Testis (tissue), 3 donors: Measurements from ENCODE around the gene THAP10. TPM values are rescaled to one million over a fixed set of nuclear protein-coding genes. Genes with fewer than 3 reads are reported as not detected.

Source experiments
- DNase-seq: peaks from one replicate; pipeline ENCODE4 v3.0.0-alpha.2; 2019
- H3K27ac ChIP-seq, 2 donors: fragments of 200-600 bp; sonication (generic); one replicate each; pipeline ENCODE4 v1.5.1; 2019
- H3K27me3 ChIP-seq: fragments of 200-600 bp; sonication (generic); one replicate; pipeline ENCODE4 v1.5.1; 2019
- H3K36me3 ChIP-seq: fragments of 200-600 bp; sonication (generic); one replicate; pipeline ENCODE4 v1.5.1; 2017; ENCODE audit warnings: low read depth; ENCODE audit errors: missing control alignments
- H3K4me1 ChIP-seq: fragments of 200-600 bp; sonication (generic); one replicate; pipeline ENCODE4 v1.5.1; 2019
- H3K4me3 ChIP-seq, 2 donors: fragments of 200-600 bp; sonication (generic); one replicate each; pipeline ENCODE4 v1.5.1; 2017 to 2019
- H3K9me3 ChIP-seq: fragments of 200-600 bp; sonication (generic); one replicate; pipeline ENCODE4 v1.5.1; 2017
- CTCF ChIP-seq, 3 experiments: fragments of 450-650 bp in 2 of 3; fragments of 200-600 bp in 1 of 3; sonication (generic) in 1 of 3; IDR thresholded peaks; one replicate each; pipeline ENCODE4 v1.5.1; 2016 to 2019; ENCODE audit warnings: antibody characterized with exemption in 3 of 3, mild to moderate bottlenecking in 2 of 3, moderate library complexity in 1 of 3
- POLR2A ChIP-seq: fragments of 450-650 bp; IDR thresholded peaks from one replicate; pipeline ENCODE4 v1.6.1; 2017; ENCODE audit warnings: antibody characterized with exemption, mild to moderate bottlenecking, moderate library complexity
- WGBS, 2 donors: methylation state at CpG; one replicate each; pipeline ENCODE4 v1.1.5; 2018; 5-methylcytosine and 5-hydroxymethylcytosine counted together
- intact Hi-C: fragments of 100-400 bp; cut with DNase I; formaldehyde crosslinking; loops from one replicate; pipeline ENCODE4 v1.15.1; 2023; ENCODE audit warnings: low total_unique reads
- polyA plus RNA-seq: library from polyadenylated mRNA; stranded (reverse); fragments of 350-450 nt; fragmentation: Illumina TruSeq; extraction: RNeasy Lipid Tissue Mini Kit (QIAGEN cat#74804); gene quantifications from one replicate; pipeline ENCODE4 v1.2.3, GENCODE V29; 2014; ENCODE audit warnings: low read depth, low replicate concordance; ENCODE audit not compliant: insufficient read depth
- total RNA-seq, 2 donors: library from RNA; depleted of rRNA; stranded (reverse); fragments of >200 nt; gene quantifications; one replicate each; pipeline ENCODE4 v1.2.3, GENCODE V29; 2016

Gene THAP10
- total and polyA plus RNA-seq, 3 donors from 2014 or later, result 4.5 to 6.5 (median 6.1) TPM

- H3K36me3 ChIP-seq, result no peaks in the 10 kb centered on the region
- no peak overlapping the region for H3K27ac ChIP-seq
- DNase-seq, result no peak
- intact Hi-C loops, result no loop called here
- TF ChIP-seq CTCF (IDR thresholded peaks at IDR 0.05), result no peak
- no peak overlapping the region for H3K4me3 ChIP-seq
- H3K9me3 ChIP-seq, result no peaks in the 10 kb centered on the region
- no peaks in the 10 kb centered on the region for H3K27me3 ChIP-seq
- no peaks in the 10 kb centered on the region for H3K4me1 ChIP-seq
- 88 to 89% methylated on average over 2 of the region's 2 CpGs for WGBS, 2 donors
Measured at GRCh38 chr15:70882361-70882760, 9.9 kb downstream of the THAP10 start.

- DNase-seq, result no peak
- Histone ChIP-seq H3K27me3 (no peaks in the 10 kb centered on the region), H3K27ac (no peak overlapping the region), H3K4me3 (no peak overlapping the region), H3K36me3 (no peaks in the 10 kb centered on the region), H3K9me3 (no peaks in the 10 kb centered on the region), H3K4me1 (no peaks in the 10 kb centered on the region)
- intact Hi-C loops, result no loop called here
- TF ChIP-seq POLR2A (no peak), CTCF (IDR thresholded peaks at IDR 0.05) (no peak)
- 92 to 95% methylated on average over 2 of the region's 2 CpGs for WGBS, 2 donors
Measured at GRCh38 chr15:70880781-70881180, 11.5 kb downstream of the THAP10 start.

- Histone ChIP-seq H3K36me3 (no peaks in the 10 kb centered on the region), H3K27me3 (no peaks in the 10 kb centered on the region), H3K27ac (no peak overlapping the region), H3K4me1 (no peaks in the 10 kb centered on the region), H3K4me3 (no peak overlapping the region), H3K9me3 (no peaks in the 10 kb centered on the region)
- no peak for TF ChIP-seq POLR2A
- no peak for TF ChIP-seq CTCF (IDR thresholded peaks at IDR 0.05)
- DNase-seq, result no peak
- WGBS, 2 donors, result 59 to 78% methylated on average over 2 of the region's 2 CpGs
- intact Hi-C loops, result no loop called here
Measured at GRCh38 chr15:70879401-70879800, 12.8 kb downstream of the THAP10 start.

GRCh38 chr15:70876683-70877082, 15.6 kb downstream of the THAP10 start:
- no peaks in the 10 kb centered on the region for H3K9me3 ChIP-seq
- H3K27me3 ChIP-seq, result no peaks in the 10 kb centered on the region
- no peak overlapping the region for H3K27ac ChIP-seq
- H3K36me3 ChIP-seq, result no peaks in the 10 kb centered on the region
- no peak for DNase-seq
- no peaks in the 10 kb centered on the region for H3K4me1 ChIP-seq
- intact Hi-C loops, result no loop called here
- no peak overlapping the region for H3K4me3 ChIP-seq
- 85 to 87% methylated on average over 2 of the region's 2 CpGs for WGBS, 2 donors
- no peak for TF ChIP-seq CTCF (IDR thresholded peaks at IDR 0.05)
- no peak for TF ChIP-seq POLR2A

- 82 to 88% methylated on average over 3 of the region's 3 CpGs for WGBS, 2 donors
- intact Hi-C loops, result no loop called here
Measured at GRCh38 chr15:70876011-70876410, 16.2 kb downstream of the THAP10 start.

More at GRCh38 chr15:70876011-70876410, 16.2 kb downstream of the THAP10 start:
- no peak for DNase-seq
- no peaks in the 10 kb centered on the region for H3K27me3 ChIP-seq
- TF ChIP-seq CTCF (IDR thresholded peaks at IDR 0.05) (no peak), POLR2A (no peak)
- H3K36me3 ChIP-seq, result no peaks in the 10 kb centered on the region
- H3K27ac ChIP-seq, result no peak overlapping the region
- no peak overlapping the region for H3K4me3 ChIP-seq
- H3K9me3 ChIP-seq, result no peaks in the 10 kb centered on the region
- H3K4me1 ChIP-seq, result no peaks in the 10 kb centered on the region
